ENCODE data around the gene SVOP.

SVOP gene

DNA sequence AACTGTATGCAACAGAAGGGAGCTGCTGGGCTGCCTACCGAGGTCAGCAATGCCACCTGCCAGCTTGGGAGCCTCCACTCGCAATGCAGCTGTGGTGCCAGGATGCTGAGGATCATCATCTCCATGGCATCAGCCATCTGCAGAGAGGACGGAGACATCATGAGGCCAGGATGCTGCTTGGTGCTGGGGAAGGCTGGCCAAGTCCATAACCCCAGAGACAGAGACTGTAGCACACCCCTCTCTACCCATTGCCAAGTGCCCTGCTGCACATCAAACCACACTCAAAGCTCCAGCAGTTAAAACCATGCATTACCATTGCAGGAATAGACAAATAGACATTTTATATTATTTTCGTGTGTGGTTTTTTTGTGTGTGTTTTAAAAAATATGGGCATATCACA, 43.5 kb downstream of the SVOP start:
- no peaks in the 10 kb centered on the region for H3K9me3 ChIP-seq
- peaks cover 0 to 5% (median 0%) of the 10 kb centered on the region in 4 donors for H3K4me1 ChIP-seq
- no peak for TF ChIP-seq CTCF (IDR thresholded peaks at IDR 0.05)
- H3K4me3 ChIP-seq = no peak overlapping the region
- no peak overlapping the region for H3K27ac ChIP-seq
- intact Hi-C loops (cut with DNase I; ENCODE audit: low total_unique reads) = no loop called here
- H3K27me3 ChIP-seq = peaks cover 0 to 11% of the 10 kb centered on the region in 2 donors
- H3K36me3 ChIP-seq = no peaks in the 10 kb centered on the region
- DNase-seq = no peak

DNA sequence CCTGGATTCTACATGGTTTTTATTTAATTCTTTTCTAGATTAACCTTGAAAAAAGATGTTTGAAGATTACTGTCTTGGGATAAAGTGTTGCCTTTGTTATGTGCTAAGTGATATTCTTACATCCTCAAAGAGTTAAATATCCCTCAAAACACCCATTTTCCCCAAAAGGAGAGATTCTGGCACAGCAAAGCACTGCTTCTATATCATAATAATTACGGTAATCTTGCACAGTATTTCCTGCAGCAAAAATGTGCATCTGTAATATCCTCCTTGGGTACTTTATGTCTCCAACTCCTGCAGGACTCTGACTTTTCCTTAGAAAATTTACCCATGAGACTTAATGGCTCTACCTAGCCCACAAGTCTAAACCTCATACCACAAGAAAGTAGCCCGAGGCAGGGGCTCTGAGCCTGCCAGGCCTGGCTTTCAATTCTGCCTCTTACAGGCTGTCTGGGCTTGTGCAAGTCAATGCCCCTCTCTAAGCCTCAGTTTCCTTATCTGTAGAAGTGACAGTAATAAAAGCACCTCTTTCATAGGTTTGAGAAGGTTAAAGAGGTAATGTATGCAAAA, 45.8 kb downstream of the SVOP start:
- Histone ChIP-seq H3K27ac (no peak overlapping the region), H3K4me1 (no peaks in the 10 kb centered on the region), H3K9me3 (no peaks in the 10 kb centered on the region), H3K4me3 (no peak overlapping the region), H3K36me3 (no peaks in the 10 kb centered on the region), H3K27me3 (peaks cover 0 to 24% of the 10 kb centered on the region in 2 donors)
- intact Hi-C loops (cut with DNase I; ENCODE audit: low total_unique reads) = no loop called here
- TF ChIP-seq CTCF (IDR thresholded peaks at IDR 0.05) = no peak
- no peak for DNase-seq

- Histone ChIP-seq H3K4me1 (no peaks in the 10 kb centered on the region), H3K36me3 (no peaks in the 10 kb centered on the region), H3K27ac (no peak overlapping the region), H3K4me3 (no peak overlapping the region), H3K9me3 (no peaks in the 10 kb centered on the region), H3K27me3 (peaks cover 0 to 28% of the 10 kb centered on the region in 2 donors)
- intact Hi-C loops (cut with DNase I; ENCODE audit: low total_unique reads) = no loop called here
- TF ChIP-seq CTCF (IDR thresholded peaks at IDR 0.05) = no peak
- no peak for DNase-seq
These were observed 47.2 kb downstream of the SVOP start for GRCh38 chr12:108973629-108974152.

DNA sequence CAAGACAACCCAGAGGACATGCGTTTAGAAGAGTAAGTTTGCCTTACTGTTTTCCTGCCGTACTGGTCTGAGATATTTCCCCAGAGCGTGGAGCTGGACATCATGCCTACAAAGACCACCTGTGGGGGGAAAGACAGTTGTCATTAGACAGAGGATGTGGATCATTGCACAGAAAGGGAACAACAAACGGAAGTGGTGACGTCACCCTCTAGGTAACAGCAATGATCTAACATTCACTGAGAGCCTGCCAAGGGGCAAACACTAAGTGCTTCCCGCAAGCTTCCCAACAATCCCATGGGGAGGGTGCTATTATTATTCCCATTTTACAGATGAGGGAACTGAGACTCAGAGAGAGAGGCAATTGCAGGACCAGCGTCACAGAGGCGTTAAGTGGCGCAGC, 48.5 kb downstream of the SVOP start:
- peaks cover 0 to 28% of the 10 kb centered on the region in 2 donors for H3K27me3 ChIP-seq
- no peak overlapping the region for H3K27ac ChIP-seq
- TF ChIP-seq CTCF (IDR thresholded peaks at IDR 0.05) = no peak
- intact Hi-C loops (cut with DNase I; ENCODE audit: low total_unique reads) = no loop called here
- no peaks in the 10 kb centered on the region for H3K36me3 ChIP-seq
- no peaks in the 10 kb centered on the region for H3K4me1 ChIP-seq
- H3K9me3 ChIP-seq = no peaks in the 10 kb centered on the region
- H3K4me3 ChIP-seq = no peak overlapping the region
- no peak for DNase-seq

DNA sequence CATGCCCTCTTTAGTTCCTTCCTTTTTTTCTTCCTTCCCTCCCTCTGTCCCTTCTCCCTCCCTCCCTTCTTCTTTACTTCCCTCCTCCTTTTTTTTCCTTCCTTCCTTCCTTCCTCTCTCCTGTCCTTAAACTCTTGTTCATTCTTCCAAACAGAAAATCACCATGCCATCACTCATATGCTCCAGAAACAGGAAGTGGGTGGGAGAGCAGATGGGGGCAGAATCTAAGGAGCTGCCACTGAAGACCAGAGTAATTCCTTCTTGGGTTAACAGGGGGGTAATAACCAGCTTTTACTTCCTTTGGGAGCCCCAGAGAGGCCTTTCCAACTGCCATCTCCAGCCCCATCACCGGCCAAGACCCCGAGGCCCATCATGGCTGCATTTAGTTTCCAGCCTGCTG, 51.2 kb downstream of the SVOP start:
- Histone ChIP-seq H3K9me3 (no peaks in the 10 kb centered on the region), H3K36me3 (no peaks in the 10 kb centered on the region), H3K27ac (no peak overlapping the region), H3K27me3 (peaks cover 0 to 23% of the 10 kb centered on the region in 2 donors), H3K4me3 (no peak overlapping the region), H3K4me1 (peaks cover 0 to 4% (median 0%) of the 10 kb centered on the region in 4 donors)
- DNase-seq = no peak
- no peak for TF ChIP-seq CTCF (IDR thresholded peaks at IDR 0.05)
- intact Hi-C loops (cut with DNase I; ENCODE audit: low total_unique reads) = no loop called here

Data from tibial artery (tissue), 4 donors.